ENCODE results near the gene FOXO3. TPM values are rescaled to one million over a fixed set of nuclear protein-coding genes. Genes with fewer than 3 reads are reported as not detected.

Gene FOXO3
- total RNA-seq, 4 donors from 2014 or later: 29.9 to 66.1 (median 59.1) TPM

- no peak for DNase-seq
- no peak for TF ChIP-seq EP300 (IDR thresholded peaks at IDR 0.05; ENCODE audit: low read depth)
- TF ChIP-seq POLR2A (IDR thresholded peaks at IDR 0.05): no peak
- no peak for TF ChIP-seq POLR2AphosphoS5 (IDR thresholded peaks at IDR 0.05)
- TF ChIP-seq CTCF (IDR thresholded peaks at IDR 0.05): no peak
- intact Hi-C loops (cut with DNase I; ENCODE audit: low total_unique reads) (no loop called here), in situ Hi-C loops (cut with MboI; ENCODE audit: low pct_ligation_motif_present in 1 of 4, low pct_unique_long_range_greater_than_20kb in 1 of 4, low sequenced_read_pairs in 3 of 4) (no loop called here)
- no peaks in the 10 kb centered on the region for H3K36me3 ChIP-seq
- peaks cover 5 to 6% of the 10 kb centered on the region in 2 donors for H3K9me3 ChIP-seq
- WGBS, 2 donors (ENCODE audit: low coverage in 1 of 2): 43 to 53% methylated on average over 2 of the region's 2 CpGs
- no peak overlapping the region for H3K4me3 ChIP-seq
- no peaks in the 10 kb centered on the region for H3K4me1 ChIP-seq
- H3K27me3 ChIP-seq: no peaks in the 10 kb centered on the region
- no peak overlapping the region for H3K27ac ChIP-seq
Measured at GRCh38 chr6:108720827-108721226, 160.1 kb downstream of the FOXO3 start.

GRCh38 chr6:108721286-108721685, 160.6 kb downstream of the FOXO3 start:
- no peaks in the 10 kb centered on the region for H3K36me3 ChIP-seq
- H3K27me3 ChIP-seq: no peaks in the 10 kb centered on the region
- no peak overlapping the region for H3K4me3 ChIP-seq
- 30 to 40% methylated on average over 5 of the region's 5 CpGs for WGBS, 2 donors (ENCODE audit: low coverage in 1 of 2)
- intact Hi-C loops (cut with DNase I; ENCODE audit: low total_unique reads) (no loop called here), in situ Hi-C loops (cut with MboI; ENCODE audit: low pct_ligation_motif_present in 1 of 4, low pct_unique_long_range_greater_than_20kb in 1 of 4, low sequenced_read_pairs in 3 of 4) (no loop called here)
- no peak for TF ChIP-seq CTCF (IDR thresholded peaks at IDR 0.05)
- TF ChIP-seq EP300 (IDR thresholded peaks at IDR 0.05; ENCODE audit: low read depth): no peak
- no peak for TF ChIP-seq POLR2AphosphoS5 (IDR thresholded peaks at IDR 0.05)
- no peak for TF ChIP-seq POLR2A (IDR thresholded peaks at IDR 0.05)
- H3K9me3 ChIP-seq: peaks cover 5 to 6% of the 10 kb centered on the region in 2 donors
- no peaks in the 10 kb centered on the region for H3K4me1 ChIP-seq
- no peak overlapping the region for H3K27ac ChIP-seq
- DNase-seq: no peak

GRCh38 chr6:108723594-108723993, 162.9 kb downstream of the FOXO3 start:
- TF ChIP-seq CTCF (IDR thresholded peaks at IDR 0.05) (no peak), POLR2A (IDR thresholded peaks at IDR 0.05) (no peak), EP300 (IDR thresholded peaks at IDR 0.05; ENCODE audit: low read depth) (no peak), POLR2AphosphoS5 (IDR thresholded peaks at IDR 0.05) (no peak)
- WGBS, 2 donors (ENCODE audit: low coverage in 1 of 2): 94 to 100% methylated on average over 1 of the region's 1 CpG
- no peak overlapping the region for H3K27ac ChIP-seq
- DNase-seq: no peak
- peaks cover 5 to 6% of the 10 kb centered on the region in 2 donors for H3K9me3 ChIP-seq
- intact Hi-C loops (cut with DNase I; ENCODE audit: low total_unique reads): no loop called here
- in situ Hi-C loops (cut with MboI; ENCODE audit: low pct_ligation_motif_present in 1 of 4, low pct_unique_long_range_greater_than_20kb in 1 of 4, low sequenced_read_pairs in 3 of 4): no loop called here
- no peaks in the 10 kb centered on the region for H3K27me3 ChIP-seq
- H3K4me3 ChIP-seq: no peak overlapping the region
- H3K36me3 ChIP-seq: no peaks in the 10 kb centered on the region
- H3K4me1 ChIP-seq: no peaks in the 10 kb centered on the region

GRCh38 chr6:108726726-108727339, 166.1 kb downstream of the FOXO3 start:
- H3K9me3 ChIP-seq: peaks cover 5 to 6% of the 10 kb centered on the region in 2 donors
- intact Hi-C loops (cut with DNase I; ENCODE audit: low total_unique reads) (no loop called here), in situ Hi-C loops (cut with MboI; ENCODE audit: low pct_ligation_motif_present in 1 of 4, low pct_unique_long_range_greater_than_20kb in 1 of 4, low sequenced_read_pairs in 3 of 4) (no loop called here)
- no peaks in the 10 kb centered on the region for H3K36me3 ChIP-seq
- 94 to 97% methylated on average over 6 to 7 of the region's 7 CpGs for WGBS, 2 donors (ENCODE audit: low coverage in 1 of 2)
- no peak for TF ChIP-seq CTCF (IDR thresholded peaks at IDR 0.05)
- no peak for TF ChIP-seq POLR2A (IDR thresholded peaks at IDR 0.05)
- no peak for TF ChIP-seq POLR2AphosphoS5 (IDR thresholded peaks at IDR 0.05)
- TF ChIP-seq EP300 (IDR thresholded peaks at IDR 0.05; ENCODE audit: low read depth): no peak
- H3K27me3 ChIP-seq: no peaks in the 10 kb centered on the region
- no peak for DNase-seq
- no peaks in the 10 kb centered on the region for H3K4me1 ChIP-seq
- no peak overlapping the region for H3K27ac ChIP-seq
- H3K4me3 ChIP-seq: no peak overlapping the region
